ENCODE measurements around the gene TSPAN4.

The TSPAN4 gene

GRCh38 chr11:808427-809286 is 34.0 kb upstream of the TSPAN4 start:
- no peak for DNase-seq

DNA sequence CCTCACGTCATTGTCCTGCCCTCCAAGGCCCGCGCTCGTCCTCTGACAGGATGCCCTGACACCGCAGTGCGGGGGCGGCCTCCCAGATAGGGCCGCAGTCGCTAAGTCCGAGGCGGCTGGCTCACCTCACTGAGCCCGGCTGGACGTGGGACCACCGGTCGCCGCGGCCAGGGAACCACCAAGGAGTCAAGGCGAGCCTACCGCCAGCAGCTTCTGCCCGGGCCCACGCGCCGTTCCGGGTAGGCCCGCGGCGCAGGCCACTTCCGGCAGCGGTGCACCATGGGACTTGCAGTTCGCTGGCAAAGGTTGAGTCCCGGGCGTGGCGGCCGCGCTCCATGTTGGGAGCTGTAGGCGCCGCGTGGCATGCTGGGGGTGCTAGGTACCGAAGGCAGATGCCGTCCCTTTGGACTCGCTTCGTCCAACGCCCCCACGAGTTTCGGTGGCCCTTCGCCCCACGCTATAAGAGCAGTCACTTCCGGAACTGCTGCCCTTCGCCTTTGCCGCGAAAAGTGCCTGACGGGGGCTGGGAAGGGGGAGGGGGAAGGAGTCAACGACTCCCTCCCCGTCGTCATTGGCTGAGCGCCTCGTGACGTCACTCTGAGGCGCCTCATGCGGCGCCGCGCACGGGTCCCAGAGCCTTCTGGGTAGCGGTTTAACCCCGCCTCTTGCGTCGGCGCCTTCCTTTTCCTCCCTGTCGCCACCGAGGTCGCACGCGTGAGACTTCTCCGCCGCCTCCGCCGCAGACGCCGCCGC is 33.2 kb upstream of the TSPAN4 start, which contains the start of gene RPLP2:
Gene RPLP2, plus strand, starts transcription at position 681 of the 753 bp plus-strand sequence. CDS start 268 bp downstream, outside the sequence.
- DNase-seq, result peak; percentile 95

GRCh38 chr11:810040-810567 is 32.5 kb upstream of the TSPAN4 start:
- DNase-seq, result no peak

GRCh38 chr11:811446-812245 is 31.0 kb upstream of the TSPAN4 start:
- DNase-seq, result no peak

DNA sequence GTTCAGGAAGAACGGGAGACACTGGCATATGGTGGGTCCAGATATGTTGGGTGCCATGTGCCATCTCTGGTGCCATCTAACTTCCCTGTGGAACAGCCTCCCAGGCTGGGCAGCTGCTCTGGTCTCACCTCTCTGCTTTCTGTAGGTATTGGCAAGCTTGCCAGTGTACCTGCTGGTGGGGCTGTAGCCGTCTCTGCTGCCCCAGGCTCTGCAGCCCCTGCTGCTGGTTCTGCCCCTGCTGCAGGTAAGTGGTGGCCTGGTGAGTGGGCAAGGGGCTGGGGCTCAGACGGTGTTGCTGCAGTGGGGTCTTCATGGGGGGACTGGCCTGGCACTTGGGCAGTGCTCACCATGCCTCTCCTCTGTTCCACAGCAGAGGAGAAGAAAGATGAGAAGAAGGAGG is 30.3 kb upstream of the TSPAN4 start:
- DNase-seq, result no peak

DNA sequence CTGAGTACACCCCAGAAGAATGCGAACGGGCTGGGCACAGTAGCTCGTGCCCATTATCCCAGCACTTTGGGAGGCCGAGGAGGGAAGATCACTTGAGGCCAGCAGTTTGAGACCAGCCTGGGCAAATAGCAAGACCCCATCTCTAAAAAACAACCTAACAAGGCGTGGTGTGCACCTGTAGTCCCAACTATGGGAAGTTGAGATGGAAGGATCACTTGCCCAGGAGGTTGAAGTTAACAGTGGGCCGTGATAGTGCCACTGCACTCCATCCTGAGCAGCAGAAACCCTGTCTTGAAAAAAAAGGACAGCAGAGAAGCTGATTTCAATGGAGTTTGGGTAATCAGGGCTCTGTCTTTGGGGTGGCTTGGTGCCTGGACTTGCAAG is 29.6 kb upstream of the TSPAN4 start:
- DNase-seq, result no peak

- DNase-seq, result no peak
Observed at GRCh38 chr11:813456-814096, 29.1 kb upstream of the TSPAN4 start.

- DNase-seq, result no peak
Observed at GRCh38 chr11:815675-816432, 26.8 kb upstream of the TSPAN4 start.

- no peak for DNase-seq
Observed at GRCh38 chr11:816433-816779, 26.2 kb upstream of the TSPAN4 start.

- no peak for DNase-seq
Observed at GRCh38 chr11:818396-819128, 24.1 kb upstream of the TSPAN4 start, which contains the start of gene PNPLA2. Gene PNPLA2, plus strand, starts transcription at chr11:818914. Its CDS starts 805 bp downstream, at chr11:819719.

GRCh38 chr11:819129-819931 is 23.3 kb upstream of the TSPAN4 start:
- DNase-seq, result peak; percentile 88

DNA sequence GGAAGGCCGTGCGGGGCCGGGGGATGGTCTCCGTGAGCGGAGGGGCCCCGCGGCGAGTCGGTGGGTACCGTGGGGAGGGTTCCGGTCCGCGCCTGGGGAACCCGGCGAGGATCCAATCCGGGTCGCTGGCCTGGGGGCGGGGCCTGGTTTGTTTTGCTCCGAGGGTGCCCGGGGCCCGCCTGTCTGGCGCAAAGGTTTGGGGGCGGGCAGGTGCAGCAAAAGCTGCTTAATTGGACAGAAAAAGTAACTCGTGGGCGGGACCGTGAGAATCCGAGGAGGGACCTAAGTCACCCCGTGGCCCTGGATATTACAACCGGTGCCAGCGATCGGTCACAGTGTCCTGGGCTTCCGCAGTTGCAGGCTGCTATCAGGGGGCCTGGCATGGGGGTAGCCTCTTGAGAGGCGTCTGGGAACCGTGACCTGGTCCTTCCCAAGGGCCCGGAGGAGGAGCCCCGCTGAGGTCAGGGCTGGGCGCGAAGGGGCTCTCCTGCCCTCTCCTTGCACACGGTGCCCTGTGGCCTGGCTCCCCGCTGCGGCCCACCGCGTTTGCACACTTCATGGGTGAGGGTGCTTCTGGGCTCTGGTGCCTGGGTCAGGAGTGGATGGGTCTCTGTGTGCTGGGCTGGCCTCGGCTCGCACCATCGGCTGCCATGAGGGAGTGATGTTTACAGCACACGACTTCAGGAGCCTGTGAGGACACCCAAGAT is 22.6 kb upstream of the TSPAN4 start:
- peak; percentile 82 for DNase-seq

DNA sequence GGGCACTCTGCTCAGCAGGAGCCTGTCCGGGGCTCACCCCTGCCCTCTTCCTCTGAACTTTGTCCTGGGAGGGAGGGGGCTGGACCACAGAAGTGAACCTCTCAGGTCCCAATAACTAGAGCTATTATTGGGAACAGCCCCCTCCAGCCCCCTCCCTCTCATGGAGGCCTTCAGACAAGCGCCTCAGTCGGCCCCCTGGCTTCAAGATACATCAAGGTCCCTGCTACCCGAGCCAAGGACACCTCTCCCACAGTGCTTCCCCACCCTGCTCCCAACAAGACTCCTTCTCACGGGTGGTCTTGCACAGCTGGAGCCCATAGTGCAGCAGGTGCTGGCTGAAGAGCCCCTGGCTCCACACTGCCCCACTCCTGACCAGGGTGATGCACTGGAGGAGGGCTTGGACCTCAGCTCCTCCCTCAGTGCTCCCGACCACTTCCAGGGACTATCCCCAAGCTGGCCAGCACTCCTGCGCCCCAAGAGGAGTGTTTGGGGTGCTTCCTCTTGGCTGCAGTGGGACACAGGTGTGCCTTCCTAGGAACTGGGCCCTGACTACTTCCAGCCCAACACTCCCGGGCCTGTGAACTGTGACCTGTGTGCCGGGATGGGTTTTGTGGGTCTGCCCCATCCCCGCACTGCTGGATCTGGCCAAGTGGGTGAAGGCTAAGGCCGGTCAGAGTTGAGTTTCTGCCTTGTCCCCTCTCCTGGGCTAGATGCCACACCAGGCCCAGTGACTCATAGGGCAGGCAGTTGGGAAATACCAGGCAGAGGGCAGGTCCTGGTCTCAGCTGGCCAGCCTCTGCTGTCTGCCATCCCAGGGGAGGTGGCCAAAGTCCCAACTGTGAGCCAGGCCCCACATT is 21.8 kb upstream of the TSPAN4 start:
- no peak for DNase-seq

DNA sequence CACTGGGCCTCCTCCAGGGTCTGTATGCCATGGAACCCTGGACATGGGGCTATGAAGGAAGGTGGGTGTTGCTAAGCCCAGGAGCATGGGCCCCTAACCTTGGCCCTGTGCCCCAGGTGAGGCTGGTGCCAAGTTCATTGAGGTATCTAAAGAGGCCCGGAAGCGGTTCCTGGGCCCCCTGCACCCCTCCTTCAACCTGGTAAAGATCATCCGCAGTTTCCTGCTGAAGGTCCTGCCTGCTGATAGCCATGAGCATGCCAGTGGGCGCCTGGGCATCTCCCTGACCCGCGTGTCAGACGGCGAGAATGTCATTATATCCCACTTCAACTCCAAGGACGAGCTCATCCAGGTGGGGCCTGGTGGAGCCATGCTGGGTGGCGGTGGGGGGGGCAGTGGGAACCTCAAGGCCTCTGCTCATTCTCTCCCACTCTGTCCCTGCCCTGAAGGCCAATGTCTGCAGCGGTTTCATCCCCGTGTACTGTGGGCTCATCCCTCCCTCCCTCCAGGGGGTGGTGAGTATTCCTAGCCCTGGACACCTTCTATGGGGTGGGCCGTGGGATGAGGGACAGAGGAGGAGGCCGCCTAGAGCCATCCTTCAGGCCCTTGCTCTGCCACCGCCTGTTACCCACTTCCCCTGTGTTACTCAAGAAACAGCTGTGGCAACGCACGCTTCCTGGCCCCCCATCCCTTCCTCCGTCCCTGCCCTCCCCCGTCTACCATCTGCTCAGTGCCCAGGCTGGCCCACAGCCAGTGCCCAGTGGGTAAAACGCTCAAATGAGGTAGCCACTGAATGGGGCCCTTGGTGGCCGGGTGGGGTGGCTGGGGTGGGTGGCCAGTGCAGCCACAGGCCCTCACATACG is 20.9 kb upstream of the TSPAN4 start:
- DNase-seq, result no peak

DNA sequence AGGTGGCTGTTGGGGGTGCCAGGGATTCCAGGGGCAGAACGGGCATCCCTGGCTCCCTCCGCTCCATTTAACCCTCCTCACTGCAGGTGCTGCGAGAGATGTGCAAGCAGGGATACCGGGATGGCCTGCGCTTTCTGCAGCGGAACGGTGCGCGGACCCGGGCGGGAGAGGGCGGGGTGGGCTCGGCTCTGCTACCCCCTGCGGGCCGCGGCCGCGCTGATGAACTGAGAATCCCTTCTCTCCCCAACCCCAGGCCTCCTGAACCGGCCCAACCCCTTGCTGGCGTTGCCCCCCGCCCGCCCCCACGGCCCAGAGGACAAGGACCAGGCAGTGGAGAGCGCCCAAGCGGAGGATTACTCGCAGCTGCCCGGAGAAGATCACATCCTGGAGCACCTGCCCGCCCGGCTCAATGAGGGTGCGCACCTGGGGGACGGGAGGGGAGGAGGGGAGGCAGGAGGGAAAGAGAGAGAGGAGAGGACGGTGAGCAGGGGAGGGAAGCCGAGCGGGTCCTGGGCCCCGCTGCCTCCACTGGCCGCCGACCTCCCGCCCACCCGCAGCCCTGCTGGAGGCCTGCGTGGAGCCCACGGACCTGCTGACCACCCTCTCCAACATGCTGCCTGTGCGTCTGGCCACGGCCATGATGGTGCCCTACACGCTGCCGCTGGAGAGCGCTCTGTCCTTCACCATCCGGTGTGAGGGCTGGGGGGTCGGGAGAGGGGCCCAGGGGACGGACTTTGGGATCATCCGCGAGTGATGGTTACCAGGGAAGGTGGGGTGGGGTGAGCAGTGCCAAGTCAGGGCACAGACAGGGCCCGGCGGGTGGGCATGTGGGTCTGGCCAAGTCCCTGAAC is 19.0 kb upstream of the TSPAN4 start:
- no peak for DNase-seq

GRCh38 chr11:824292-824880 is 18.3 kb upstream of the TSPAN4 start:
- DNase-seq, result no peak
